RWPE1 (cell line): Measurements from ENCODE around the gene CCDC92.

ENCODE experiments used
- CTCF ChIA-PET: fragments of 350-600 bp; sonication (Branson Sonifier 250); formaldehyde crosslinking; extraction: SDS; loops from one replicate; lab custom pipeline; 2021; lab: Yijun Ruan, JAX
- POLR2A ChIA-PET: fragments of 400-600 bp; formaldehyde crosslinking; extraction: SDS; loops from one replicate; lab custom pipeline; 2020; ENCODE audit warnings: antibody characterized with exemption; ENCODE audit not compliant: low non-redundant PET; lab: Yijun Ruan, JAX
- DNase-seq: peaks from one replicate; pipeline ENCODE4 v3.0.0; 2012; ENCODE audit warnings: low spot score
- H3K27ac ChIP-seq: fragments of 450-650 bp; 2 replicates; pipeline ENCODE4 v1.5.1; 2017
- CTCF ChIP-seq: fragments of 450-650 bp; conservative IDR thresholded peaks from 2 replicates; pipeline ENCODE4 v1.5.1; 2017; ENCODE audit warnings: low read depth, mild to moderate bottlenecking

CCDC92 gene

GRCh38 chr12:123933214-123933613 is 39.4 kb downstream of the CCDC92 start:
- TF ChIP-seq CTCF, result no peak
- CTCF ChIA-PET, result interaction anchor here (1.0 kb wide), 1 partner anchor 28 kb away, joined by 5 read pairs; no protein-coding TSS in a partner anchor
- no peak overlapping the region for H3K27ac ChIP-seq
- POLR2A ChIA-PET, result no interaction called here
- DNase-seq, result no peak

GRCh38 chr12:123931686-123932321 is 40.8 kb downstream of the CCDC92 start:
- TF ChIP-seq CTCF, result no peak
- H3K27ac ChIP-seq, result no peak overlapping the region
- POLR2A ChIA-PET, result interaction anchor here (0.5 kb wide), 1 partner anchor 131 kb away, joined by 4 read pairs; no protein-coding TSS in a partner anchor
- DNase-seq, result no peak
- CTCF ChIA-PET, result no interaction called here

GRCh38 chr12:123929946-123930583 is 42.6 kb downstream of the CCDC92 start:
- TF ChIP-seq CTCF, result no peak
- no peak for DNase-seq
- ChIA-PET CTCF (interaction anchor here (0.7 kb wide), 1 partner anchor 11 kb away, joined by 3 read pairs; no protein-coding TSS in a partner anchor), POLR2A (no interaction called here)
- H3K27ac ChIP-seq, result no peak overlapping the region

- no peak for TF ChIP-seq CTCF
- CTCF ChIA-PET, result no interaction called here
- H3K27ac ChIP-seq, result no peak overlapping the region
- POLR2A ChIA-PET, result no interaction called here
- no peak for DNase-seq
Measured at GRCh38 chr12:123928897-123929296, 43.7 kb downstream of the CCDC92 start.

- DNase-seq, result no peak
- TF ChIP-seq CTCF, result no peak
- no peak overlapping the region for H3K27ac ChIP-seq
- POLR2A ChIA-PET, result no interaction called here
- CTCF ChIA-PET, result interaction anchor here (1.6 to 1.7 kb wide), 2 partner anchors 24 to 128 kb away, joined by 4 read pairs; no protein-coding TSS in a partner anchor
Measured at GRCh38 chr12:123928274-123928865, 44.3 kb downstream of the CCDC92 start.

GRCh38 chr12:123924539-123924938 is 48.1 kb downstream of the CCDC92 start:
- no peak overlapping the region for H3K27ac ChIP-seq
- TF ChIP-seq CTCF, result no peak
- POLR2A ChIA-PET, result no interaction called here
- CTCF ChIA-PET, result no interaction called here
- DNase-seq, result no peak
